ENCODE results near the gene PTPRT.

GRCh38 chr20:42472198-42472597, 717.5 kb downstream of the PTPRT start:
- TF ChIP-seq CTCF (conservative IDR thresholded peaks at IDR 0.05; ENCODE audit: low read depth, low read length) (no peak), EZH2 (IDR thresholded peaks at IDR 0.05; ENCODE audit: borderline replicate concordance, low read depth, low read length, poor library complexity, severe bottlenecking) (no peak)
